ENCODE measurements around the gene GLMP. TPM values are rescaled to one million over a fixed set of nuclear protein-coding genes. Genes with fewer than 3 reads are reported as not detected.
A peak's percentile ranks its signal among the peaks of the same experiment; 100 is the strongest.

The GLMP gene
- total and polyA plus RNA-seq, 2 of the 13 experiments (the other 11 are each of a cell fraction or from before 2014, with no cell fraction given), result 44.6 to 75.8 TPM

- TF ChIP-seq ZNF781 (CRISPR knock-in tag; IDR thresholded peaks at IDR 0.05; ENCODE audit: borderline replicate concordance, not compliant biosample characterization) (peak; percentile 59), MLLT10 (CRISPR knock-in tag; IDR thresholded peaks at IDR 0.05) (no peak), AHDC1 (CRISPR knock-in tag; IDR thresholded peaks at IDR 0.05; ENCODE audit: borderline replicate concordance) (no peak), NAIF1 (CRISPR knock-in tag; IDR thresholded peaks at IDR 0.05; ENCODE audit: borderline replicate concordance) (no peak), ZNF260 (CRISPR knock-in tag; IDR thresholded peaks at IDR 0.05; ENCODE audit: borderline replicate concordance, low read depth) (no peak), ZNF747 (CRISPR knock-in tag; IDR thresholded peaks at IDR 0.05; ENCODE audit: borderline replicate concordance) (peak; percentile 79; the same call in 1 of the 2 replicates), ZNF30 (CRISPR knock-in tag; IDR thresholded peaks at IDR 0.05) (no peak), GABPB1 (CRISPR knock-in tag; IDR thresholded peaks at IDR 0.05) (peak; percentile 87), SOX13 (IDR thresholded peaks at IDR 0.05) (peak; percentile 96), SOX13 (CRISPR knock-in tag; conservative IDR thresholded peaks at IDR 0.05 in 1 of 2, IDR thresholded peaks at IDR 0.05 in 1 of 2) (no peak), MEIS2 (CRISPR knock-in tag; IDR thresholded peaks at IDR 0.05) (no peak; the same call in 1 of the 2 replicates), EEA1 (CRISPR knock-in tag; IDR thresholded peaks at IDR 0.05; ENCODE audit: borderline replicate concordance) (no peak), MTA3 (CRISPR knock-in tag; IDR thresholded peaks at IDR 0.05) (no peak), TEAD3 (CRISPR knock-in tag; optimal IDR thresholded peaks at IDR 0.05; ENCODE audit: borderline replicate concordance) (peak; percentile 19), ZNF430 (CRISPR knock-in tag; IDR thresholded peaks at IDR 0.05) (no peak), SMARCC2 (IDR thresholded peaks at IDR 0.05) (no peak), STAG1 (CRISPR knock-in tag; IDR thresholded peaks at IDR 0.05) (no peak)
- TF ChIP-seq, protein P1, sequence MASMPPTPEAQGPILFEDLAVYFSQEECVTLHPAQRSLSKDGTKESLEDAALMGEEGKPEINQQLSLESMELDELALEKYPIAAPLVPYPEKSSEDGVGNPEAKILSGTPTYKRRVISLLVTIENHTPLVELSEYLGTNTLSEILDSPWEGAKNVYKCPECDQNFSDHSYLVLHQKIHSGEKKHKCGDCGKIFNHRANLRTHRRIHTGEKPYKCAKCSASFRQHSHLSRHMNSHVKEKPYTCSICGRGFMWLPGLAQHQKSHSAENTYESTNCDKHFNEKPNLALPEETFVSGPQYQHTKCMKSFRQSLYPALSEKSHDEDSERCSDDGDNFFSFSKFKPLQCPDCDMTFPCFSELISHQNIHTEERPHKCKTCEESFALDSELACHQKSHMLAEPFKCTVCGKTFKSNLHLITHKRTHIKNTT (CRISPR knock-in tag; IDR thresholded peaks at IDR 0.05), result no peak
- TF ChIP-seq, protein P2, sequence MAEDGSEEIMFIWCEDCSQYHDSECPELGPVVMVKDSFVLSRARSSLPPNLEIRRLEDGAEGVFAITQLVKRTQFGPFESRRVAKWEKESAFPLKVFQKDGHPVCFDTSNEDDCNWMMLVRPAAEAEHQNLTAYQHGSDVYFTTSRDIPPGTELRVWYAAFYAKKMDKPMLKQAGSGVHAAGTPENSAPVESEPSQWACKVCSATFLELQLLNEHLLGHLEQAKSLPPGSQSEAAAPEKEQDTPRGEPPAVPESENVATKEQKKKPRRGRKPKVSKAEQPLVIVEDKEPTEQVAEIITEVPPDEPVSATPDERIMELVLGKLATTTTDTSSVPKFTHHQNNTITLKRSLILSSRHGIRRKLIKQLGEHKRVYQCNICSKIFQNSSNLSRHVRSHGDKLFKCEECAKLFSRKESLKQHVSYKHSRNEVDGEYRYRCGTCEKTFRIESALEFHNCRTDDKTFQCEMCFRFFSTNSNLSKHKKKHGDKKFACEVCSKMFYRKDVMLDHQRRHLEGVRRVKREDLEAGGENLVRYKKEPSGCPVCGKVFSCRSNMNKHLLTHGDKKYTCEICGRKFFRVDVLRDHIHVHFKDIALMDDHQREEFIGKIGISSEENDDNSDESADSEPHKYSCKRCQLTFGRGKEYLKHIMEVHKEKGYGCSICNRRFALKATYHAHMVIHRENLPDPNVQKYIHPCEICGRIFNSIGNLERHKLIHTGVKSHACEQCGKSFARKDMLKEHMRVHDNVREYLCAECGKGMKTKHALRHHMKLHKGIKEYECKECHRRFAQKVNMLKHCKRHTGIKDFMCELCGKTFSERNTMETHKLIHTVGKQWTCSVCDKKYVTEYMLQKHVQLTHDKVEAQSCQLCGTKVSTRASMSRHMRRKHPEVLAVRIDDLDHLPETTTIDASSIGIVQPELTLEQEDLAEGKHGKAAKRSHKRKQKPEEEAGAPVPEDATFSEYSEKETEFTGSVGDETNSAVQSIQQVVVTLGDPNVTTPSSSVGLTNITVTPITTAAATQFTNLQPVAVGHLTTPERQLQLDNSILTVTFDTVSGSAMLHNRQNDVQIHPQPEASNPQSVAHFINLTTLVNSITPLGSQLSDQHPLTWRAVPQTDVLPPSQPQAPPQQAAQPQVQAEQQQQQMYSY (CRISPR knock-in tag; IDR thresholded peaks at IDR 0.05), result no peak
These were observed 42.9 kb upstream of the GLMP start, which contains the start of the genes CCT3 and TSACC (continued) for GRCh38 chr1:156338180-156338976.
